OCI-M1 (cell line): ENCODE measurements around the gene GADD45B.

Experiments
- DNase-seq: peaks from one replicate; lab custom pipeline; 2025; lab: John Stamatoyannopoulos, UW

Gene GADD45B

DNA sequence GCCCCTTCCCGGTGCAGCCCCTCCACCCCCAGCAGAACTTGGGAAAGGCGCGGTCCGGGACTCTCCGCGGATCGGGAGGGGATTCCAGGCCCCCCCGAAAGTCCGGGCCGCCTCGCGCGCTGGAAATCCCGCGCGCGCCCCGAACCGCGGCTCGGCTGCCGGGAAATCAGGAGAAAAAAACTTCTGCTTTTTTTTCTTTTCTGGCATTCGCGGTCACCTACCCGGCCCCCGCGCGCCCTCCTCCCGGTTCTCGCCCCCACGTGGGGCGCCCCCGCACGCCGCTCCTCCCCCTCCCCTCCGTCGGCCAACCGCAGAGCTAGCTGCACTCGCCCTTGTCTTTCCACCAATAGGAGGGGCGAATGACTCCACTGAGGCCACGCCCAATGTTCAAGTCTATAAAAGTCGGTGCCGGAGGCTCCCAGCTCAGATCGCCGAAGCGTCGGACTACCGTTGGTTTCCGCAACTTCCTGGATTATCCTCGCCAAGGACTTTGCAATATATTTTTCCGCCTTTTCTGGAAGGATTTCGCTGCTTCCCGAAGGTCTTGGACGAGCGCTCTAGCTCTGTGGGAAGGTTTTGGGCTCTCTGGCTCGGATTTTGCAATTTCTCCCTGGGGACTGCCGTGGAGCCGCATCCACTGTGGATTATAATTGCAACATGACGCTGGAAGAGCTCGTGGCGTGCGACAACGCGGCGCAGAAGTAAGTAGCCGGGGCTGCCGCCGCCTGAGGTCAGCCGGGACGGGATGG is at the start of gene GADD45B:
Gene GADD45B (plus strand): TSS at position 426 of the 749 bp plus-strand sequence. CDS start 232 bp downstream, at position 658.
- DNase-seq, result peak; percentile 95

DNA sequence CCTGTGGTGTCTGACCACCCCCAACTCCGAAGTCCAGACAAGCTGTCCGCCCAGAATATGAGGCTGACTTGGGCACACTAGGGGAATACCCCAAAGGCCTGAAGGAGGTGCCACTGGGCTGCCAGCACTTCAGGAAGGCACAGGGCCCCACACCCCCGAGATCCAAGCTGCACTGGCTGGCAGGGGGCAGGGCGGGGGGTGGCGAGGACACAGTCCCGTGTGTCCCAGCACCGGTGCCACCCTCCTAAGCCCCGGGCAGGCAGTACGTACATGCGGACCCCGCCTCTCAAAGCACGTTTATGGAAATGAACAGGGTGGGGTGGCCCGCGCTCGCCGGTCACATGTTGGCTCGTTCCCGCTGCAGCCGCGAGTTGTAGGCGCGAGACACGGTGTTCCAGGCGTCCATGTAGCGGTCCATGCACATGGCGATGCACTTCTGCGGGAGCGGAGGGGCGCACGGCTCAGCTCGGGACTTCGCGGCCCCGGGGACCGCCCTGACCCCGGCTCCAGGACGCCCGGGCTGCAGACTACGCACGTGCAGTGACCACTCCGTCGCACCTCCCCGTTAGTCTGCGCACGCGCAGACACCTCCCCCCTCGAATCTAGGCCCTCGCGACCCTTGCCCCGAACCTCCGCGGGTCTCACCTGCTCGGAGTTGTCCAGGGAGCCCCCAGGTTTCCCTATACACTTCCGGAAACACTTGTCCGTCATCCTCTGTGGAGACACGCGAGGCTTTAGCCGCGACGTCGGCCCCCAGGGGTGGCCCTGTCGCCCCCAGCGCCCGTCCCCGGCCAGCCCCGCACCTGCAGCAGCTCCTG is 49.1 kb upstream of the GADD45B start:
- peak; percentile 49 for DNase-seq

DNA sequence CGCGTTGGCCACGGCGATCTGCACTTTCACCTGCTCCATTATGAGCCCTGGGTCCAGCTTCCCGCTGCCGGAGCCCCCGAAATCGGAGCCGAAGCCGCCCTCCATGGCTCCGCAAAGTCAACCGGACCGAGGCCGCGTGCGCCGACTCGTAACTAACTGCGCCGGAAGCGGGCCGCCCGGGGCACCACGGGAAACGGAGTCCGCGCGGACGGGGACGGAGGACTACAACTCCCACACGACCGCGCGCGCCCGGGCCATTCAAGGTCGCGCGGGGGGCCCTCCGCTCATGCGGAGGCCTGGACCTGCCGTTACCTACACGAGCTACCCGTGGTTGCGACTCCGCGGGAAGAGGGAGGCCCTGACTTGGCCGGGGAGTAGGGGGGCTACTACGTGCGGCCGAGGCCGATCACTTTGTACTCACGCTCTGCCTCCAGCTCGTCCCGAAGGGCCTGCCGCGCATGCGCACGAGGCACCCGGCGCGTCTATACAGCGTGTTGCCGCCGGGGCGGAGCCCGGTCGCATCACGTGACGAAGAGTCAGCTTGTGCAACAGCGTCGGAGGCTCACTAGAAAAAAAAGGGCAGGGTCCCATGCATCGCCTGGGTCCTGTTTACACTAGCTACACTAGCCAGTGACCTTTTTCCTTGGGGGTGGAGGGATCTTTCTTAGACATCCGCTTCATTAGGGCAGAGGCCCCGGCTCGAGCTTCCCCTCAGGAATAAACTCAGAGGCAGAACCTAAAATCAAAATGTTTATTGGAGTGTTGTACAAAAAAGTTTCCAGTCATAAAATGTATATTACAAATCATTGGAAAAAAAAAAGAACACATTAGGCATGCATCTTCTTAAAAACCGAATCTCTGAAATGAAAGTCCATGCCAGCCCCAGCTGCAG is 48.3 kb upstream of the GADD45B start, which contains the start of gene TIMM13:
Gene TIMM13 (minus strand): TSS at position 158 of the 892 bp plus-strand sequence. CDS start 53 bp downstream, at position 105.
- peak; percentile 95 for DNase-seq

GRCh38 chr19:2428321-2428690 is 47.6 kb upstream of the GADD45B start:
- DNase-seq, result no peak

DNA sequence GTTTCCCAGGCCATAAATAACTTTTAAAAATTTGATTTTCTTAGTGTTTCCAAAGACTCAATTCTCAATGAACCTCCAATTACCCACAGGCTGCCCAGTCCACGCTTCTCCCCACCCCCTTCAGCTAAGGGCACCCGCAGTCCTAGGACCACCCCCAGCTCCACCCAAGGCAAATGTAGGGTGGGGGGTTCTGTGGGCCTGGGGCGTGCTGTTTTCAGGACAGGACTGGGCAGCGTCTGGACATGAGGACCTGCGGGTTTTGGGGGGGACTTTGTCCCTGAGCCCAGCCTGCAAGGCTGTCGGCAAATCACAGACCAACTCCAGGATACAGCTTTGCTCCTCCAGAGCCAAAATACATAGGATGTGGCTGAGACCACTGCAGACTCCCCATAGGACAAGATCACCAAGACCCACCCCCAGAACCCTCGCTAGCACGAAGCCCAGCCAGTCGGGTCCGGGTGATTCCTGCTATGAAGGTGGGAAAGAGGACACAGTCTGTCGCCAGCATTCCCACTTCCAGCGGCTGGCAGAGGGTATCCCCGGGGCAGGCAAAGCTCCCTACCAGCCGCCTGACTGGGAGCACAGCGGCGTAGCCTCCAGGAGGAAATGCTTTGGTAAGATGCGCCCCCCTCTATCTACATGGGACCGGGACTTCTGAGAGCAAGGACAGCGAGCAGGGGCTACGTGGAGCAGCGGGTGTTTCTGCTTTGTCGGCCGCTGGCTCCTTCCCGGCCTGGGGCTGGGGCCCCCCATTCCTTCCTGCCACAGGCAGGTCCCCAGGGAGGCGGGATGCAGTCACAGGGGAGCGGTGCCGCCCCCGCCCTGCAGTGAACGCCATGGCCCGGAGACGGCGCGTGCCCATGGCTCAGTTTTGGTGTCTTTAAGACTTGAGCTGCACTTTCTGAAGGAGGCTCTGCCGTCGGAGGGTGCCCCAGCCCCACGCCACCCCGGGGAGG is 46.9 kb upstream of the GADD45B start:
- no peak for DNase-seq

DNA sequence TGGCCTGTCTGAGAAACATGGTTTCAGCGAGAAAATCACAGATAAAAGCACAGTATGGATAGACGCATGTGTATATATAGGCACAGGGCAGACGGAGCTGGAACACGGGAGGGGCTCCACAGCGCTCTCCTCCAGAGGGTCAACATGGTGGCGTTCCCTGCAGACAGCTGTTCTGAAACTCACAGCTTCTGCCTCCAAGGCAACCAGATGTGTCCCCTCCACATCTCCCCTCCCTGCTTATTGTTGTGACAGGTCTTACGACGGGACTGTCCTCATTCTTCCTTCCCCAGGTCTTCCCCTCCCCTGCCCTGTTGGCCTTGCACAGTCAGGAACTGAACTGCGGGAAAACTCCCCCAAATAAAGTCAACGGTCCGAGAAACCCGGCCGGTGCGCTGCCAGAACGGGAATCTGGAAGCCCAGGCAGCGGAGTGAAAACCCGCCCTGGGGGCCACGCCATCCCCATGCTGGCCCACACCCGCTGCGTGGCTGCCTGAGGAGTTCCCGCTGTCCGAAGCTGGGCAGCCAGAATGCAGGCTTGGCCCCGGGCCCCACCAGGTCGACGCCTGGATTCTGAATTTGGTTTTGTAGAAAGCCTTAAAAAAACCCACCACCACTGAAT is 45.9 kb upstream of the GADD45B start:
- DNase-seq, result no peak

GRCh38 chr19:2431318-2432055 is 44.4 kb upstream of the GADD45B start:
- DNase-seq, result no peak

GRCh38 chr19:2432131-2432848 is 43.6 kb upstream of the GADD45B start:
- DNase-seq, result no peak

- no peak for DNase-seq
Observed at GRCh38 chr19:2433854-2434253, 42.1 kb upstream of the GADD45B start.

- no peak for DNase-seq
Observed at GRCh38 chr19:2434267-2434666, 41.7 kb upstream of the GADD45B start.

DNA sequence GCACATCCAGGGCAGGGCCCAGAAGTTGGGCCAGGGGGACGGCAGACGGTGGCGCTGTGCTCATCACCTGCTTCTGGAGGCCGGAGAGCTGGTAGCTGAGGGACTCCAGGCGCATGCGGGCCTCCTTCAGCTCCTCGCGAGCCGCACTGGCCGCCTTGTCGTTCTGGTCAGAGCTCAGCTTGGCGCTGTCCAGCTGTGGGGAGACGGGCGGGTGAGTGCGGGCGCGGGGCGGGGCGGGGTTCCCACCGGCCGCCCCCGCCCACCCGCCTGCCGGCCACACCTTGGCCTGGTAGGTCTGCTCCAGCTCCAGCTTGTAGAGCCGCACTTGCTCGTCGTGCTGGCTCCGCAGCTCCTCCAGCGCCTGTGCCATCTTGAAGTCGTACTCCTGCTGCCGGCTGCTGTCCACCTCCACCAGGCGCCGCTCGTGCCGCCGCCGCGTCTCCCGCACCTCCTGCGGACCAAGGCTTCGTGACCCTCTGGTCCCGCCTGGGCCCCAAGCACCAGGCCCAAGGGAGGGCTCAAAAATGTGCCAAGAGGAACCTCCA is 41.1 kb upstream of the GADD45B start:
- no peak for DNase-seq

DNA sequence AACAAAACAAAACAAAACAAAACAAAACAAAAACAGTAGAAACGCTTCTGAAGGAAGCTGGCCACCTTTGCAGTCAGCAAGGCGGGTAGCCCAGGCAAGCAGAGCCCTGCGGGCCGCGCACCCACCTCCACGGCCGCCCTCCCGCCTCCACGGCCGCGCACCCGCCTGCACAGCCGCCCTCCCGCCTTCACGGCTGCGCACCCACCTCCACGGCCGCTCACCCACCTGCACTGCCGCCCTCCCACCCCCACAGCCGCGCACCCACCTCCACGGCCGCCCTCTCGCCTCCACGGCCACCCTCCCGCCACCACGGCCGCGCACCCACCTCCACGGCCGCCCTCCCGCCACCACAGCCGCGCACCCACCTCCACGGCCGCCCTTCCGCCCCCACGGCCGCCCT is 39.5 kb upstream of the GADD45B start:
- no peak for DNase-seq

DNA sequence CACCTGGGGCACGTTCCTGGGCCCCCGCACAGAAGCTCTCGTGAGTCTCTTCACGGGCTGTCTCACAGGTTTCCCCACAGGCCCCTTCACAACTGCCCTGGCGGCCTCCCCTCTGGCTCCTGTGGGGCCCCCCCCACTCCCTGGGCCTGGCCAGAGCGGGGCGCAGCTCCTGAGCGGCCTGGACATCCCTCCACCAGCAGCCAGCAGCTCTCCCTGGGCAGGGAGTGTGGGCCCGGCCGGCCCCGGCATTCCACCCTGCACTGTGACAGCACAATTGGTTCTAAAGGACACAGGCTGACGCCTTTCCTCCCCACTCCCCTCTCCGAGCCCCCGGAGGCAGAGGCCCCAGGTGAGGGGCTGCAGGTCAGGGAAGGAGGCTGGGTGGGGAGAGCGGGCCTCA is 39.0 kb upstream of the GADD45B start:
- no peak for DNase-seq

DNA sequence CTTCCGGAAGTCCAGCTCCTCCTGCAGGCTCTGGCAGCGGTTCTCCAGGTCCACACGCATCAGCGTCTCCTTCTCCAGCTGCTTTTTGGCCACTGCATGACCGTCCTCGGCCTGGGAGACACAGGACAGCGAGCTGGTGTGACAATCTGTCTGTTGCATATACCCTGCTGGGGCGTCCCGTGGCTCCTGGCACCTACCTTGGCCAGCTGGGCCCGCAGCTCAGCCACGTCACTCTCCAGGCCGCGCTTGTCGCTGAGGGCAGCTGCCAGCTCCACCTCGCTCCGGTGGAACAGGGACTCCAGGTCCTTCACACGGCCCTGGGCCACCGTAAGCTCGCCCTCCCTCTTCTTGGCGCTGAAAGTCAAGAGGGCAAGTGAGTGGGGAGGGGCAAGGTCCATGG is 37.7 kb upstream of the GADD45B start:
- DNase-seq, result no peak

GRCh38 chr19:2440515-2440914 is 35.4 kb upstream of the GADD45B start:
- DNase-seq, result no peak

- no peak for DNase-seq
Observed at GRCh38 chr19:2441096-2441752, 34.7 kb upstream of the GADD45B start.

DNA sequence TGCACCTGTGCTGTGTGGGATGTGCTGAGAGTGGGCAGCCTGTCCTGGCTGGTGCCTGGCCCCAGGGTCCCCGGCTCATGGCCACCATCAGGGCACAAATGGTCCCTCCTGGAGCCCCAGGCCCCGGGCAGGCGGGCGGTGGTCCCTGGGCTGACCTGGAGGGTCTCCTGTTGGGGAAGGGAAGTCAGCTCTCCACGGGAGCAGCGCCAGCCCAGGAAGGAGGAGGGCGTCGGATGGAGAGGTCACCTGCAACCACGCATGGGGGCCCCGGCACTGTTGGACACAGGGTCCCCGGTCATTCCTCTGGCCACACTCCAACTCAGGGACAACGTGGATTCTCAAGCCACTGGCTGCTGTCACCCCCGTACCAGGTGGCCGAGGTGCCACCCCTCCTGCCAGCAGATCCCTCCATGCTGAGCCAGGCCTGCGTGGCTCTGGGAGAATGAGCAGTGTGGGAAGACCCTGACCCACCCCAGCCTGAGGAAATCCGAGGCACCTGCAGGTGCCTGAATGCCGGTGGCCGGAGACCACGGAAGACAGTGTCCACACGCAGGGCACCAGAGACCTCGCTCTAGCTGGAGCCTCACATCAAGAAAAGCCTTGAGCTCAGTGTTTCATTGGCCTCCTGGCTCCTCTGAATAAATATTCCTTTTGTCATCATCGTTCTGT is 32.7 kb upstream of the GADD45B start:
- no peak for DNase-seq

- DNase-seq, result no peak
Observed at GRCh38 chr19:2443785-2444182, 32.1 kb upstream of the GADD45B start.
